HCEC 1CT (cell line): ENCODE data around the gene LAMA1.
A peak's percentile ranks its signal among the peaks of the same experiment; 100 is the strongest.

Source experiments
- DNase-seq: peaks from one replicate; pipeline ENCODE4 v3.0.0-alpha.2; 2017

The LAMA1 gene

DNA sequence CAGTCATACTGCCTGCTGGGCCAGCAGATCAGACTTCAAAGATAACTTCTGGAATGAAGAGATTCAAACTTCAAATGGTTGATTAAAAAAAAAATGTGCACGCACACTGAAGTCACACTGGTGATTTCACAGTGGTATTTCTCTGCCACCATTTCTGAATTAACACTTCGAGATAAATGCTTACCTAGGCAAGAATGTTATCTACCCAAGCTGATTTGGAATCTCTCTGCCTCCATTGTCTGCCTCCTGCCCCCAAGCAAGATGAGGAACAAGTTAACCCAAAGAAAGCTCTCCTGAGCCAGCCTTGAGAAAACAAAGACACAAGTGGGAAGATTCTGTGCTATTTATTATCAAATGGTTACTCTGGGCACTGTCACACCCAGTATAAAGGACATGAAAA, 6.5 kb downstream of the LAMA1 start:
- no peak for DNase-seq

DNA sequence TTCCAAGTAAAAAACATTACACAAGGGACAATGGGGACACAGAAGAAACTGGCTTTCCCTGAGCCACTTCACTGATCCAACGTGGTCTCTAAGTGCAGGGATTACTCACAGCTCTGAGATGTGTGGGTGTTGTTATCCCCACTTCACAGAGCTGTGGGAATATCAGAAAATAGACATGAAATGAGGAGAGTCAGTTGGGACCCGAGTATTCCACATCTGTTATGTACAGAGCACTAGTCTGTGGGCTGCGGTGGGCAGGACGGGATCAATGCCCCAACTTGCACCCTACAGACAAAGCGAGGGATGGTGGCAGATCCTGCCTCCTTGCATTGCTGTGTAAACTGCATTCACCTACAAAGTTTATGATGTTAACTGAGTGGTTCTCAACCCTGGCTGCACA, 11.7 kb downstream of the LAMA1 start:
- DNase-seq: no peak

DNA sequence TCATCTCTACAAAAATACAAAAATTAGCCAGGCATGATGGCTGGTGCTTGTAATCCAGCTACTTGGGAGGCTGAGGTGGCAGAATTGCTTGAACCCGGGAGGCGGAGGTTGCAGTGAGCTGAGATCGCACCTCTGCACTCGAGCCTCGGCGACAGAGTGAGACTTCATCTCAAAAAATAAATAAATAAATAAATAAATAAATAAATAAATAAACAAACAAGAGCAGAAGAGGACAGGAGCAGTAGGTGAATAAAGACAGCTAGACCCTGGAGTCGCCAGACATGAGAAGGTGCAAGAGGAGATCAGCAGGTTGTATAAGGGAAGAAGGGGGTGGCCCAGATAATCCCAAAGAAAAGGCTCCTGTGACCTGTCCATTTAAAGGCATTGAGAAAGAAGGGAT, 12.3 kb downstream of the LAMA1 start:
- no peak for DNase-seq

DNA sequence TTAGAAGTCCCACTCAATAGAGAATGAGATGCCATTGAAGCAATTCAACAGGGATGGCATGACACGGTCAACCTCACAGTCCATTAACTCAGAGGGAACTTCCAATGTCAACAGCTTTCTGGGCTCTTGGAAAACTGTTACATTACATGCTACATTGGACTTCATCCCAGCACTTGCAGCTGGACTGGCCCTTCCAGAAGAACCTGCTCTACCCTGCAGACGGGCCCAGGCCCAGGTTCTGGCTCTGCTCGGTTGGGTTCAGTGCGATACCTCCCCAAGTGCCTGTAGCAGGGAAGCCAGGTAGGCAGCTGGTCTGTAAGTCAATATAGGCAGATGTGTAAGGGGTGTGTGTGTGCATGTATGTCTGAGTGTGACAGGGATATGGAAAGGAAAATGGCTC, 12.9 kb downstream of the LAMA1 start:
- DNase-seq: no peak

DNA sequence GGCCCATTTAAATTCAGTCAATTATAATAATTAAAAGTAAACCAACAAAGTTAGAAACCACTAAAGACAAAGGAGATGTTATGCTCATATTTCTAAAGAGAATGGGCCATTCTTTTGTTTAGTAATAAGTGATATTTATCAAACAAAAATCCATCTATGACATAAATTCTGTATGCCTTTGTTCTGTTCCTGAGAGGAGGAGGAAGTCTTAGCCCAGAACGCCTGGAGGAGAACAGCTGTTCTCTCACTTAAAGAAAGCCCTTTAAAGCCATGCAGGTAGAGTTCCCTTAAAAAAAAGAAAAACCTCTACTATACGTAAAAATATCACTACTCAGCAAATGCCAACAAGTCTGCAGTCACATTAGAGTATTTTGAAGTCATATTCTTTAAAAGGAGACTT, 15.5 kb downstream of the LAMA1 start:
- no peak for DNase-seq

DNA sequence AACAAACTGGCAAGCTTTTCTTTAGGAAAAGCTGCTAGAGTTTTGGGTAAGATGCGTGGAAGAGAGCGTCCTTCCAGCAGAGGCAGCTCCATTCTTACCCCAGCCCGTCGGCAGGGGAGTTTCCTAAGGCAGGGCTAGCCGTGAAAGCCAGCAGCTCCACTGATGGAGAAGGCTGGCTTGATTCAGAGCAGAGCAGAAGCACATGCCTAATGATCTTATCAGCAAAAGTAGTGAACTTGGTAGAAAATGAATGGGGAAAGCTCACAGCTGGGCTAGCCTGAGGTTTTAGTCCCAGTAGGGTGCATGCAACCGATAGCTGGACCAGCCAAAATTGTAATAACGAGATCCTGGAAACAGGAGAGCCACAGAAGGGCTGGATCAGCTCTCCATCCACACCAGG, 20.8 kb downstream of the LAMA1 start:
- DNase-seq: no peak

GRCh38 chr18:7094427-7094826, 23.2 kb downstream of the LAMA1 start:
- DNase-seq: no peak

DNA sequence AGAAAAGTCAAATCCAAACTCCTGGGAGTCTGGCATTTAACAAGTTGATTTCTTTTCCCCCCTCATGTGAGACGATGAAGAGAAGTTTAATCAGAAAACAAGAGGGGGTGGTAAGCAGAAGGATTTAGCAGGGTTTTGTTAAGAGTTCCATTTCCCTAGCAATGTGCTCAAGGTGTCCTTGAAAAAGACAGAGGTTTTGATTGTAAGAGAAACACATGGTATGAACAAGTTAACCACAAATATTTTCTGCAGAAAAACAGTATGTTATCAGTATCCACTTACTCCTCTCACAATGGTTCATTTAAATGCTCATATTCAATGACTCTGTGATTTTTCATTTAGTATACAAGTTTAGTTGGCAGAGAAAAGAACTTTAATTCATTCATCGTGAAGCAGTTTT, 26.8 kb downstream of the LAMA1 start:
- DNase-seq: no peak

GRCh38 chr18:7089369-7089768, 28.2 kb downstream of the LAMA1 start:
- no peak for DNase-seq

- peak; percentile 72 for DNase-seq
These were observed 33.2 kb downstream of the LAMA1 start for GRCh38 chr18:7084080-7085065.

DNA sequence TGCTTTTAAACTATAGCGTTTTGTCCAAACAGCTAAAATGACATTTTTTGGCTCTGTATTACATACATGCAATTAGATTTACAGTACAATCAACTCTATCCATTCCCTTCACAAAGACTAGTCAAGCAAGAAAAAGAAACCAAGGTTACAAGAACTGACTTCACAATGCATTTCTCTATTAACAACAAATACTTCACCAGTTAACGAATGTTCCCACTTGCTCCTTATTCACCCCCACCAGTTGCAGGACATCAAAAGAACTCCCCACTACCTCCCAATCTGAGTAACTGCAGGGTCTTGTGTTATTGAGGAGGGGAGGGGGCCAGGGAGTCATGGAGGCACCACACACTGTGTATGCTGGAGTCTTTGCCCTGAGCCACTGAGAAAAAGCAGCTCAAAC, 34.9 kb downstream of the LAMA1 start:
- DNase-seq: no peak

GRCh38 chr18:7079231-7079630, 38.4 kb downstream of the LAMA1 start:
- no peak for DNase-seq

DNA sequence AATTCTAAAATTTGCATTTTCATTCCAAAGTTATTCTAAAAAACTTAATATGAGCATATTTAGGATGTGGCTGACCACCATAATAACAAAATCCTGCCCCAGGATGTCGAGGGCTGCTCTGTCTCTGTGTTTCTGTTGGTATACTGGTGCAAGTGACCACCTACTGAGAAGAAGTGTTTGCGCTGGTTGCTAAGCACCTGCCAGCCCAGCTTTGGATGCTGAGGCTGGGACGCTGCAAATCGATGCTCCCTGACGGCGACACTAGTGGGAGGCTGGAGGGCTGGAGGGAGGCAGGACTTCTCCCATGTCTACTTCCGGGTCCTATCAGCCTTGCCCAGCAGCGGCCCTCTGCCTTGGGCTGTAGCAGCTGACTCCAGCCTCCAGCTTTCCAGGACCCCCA, 45.0 kb downstream of the LAMA1 start:
- DNase-seq: no peak

GRCh38 chr18:7071600-7071999, 46.0 kb downstream of the LAMA1 start:
- no peak for DNase-seq

- no peak for DNase-seq
These were observed 47.1 kb downstream of the LAMA1 start for GRCh38 chr18:7070466-7070865.

DNA sequence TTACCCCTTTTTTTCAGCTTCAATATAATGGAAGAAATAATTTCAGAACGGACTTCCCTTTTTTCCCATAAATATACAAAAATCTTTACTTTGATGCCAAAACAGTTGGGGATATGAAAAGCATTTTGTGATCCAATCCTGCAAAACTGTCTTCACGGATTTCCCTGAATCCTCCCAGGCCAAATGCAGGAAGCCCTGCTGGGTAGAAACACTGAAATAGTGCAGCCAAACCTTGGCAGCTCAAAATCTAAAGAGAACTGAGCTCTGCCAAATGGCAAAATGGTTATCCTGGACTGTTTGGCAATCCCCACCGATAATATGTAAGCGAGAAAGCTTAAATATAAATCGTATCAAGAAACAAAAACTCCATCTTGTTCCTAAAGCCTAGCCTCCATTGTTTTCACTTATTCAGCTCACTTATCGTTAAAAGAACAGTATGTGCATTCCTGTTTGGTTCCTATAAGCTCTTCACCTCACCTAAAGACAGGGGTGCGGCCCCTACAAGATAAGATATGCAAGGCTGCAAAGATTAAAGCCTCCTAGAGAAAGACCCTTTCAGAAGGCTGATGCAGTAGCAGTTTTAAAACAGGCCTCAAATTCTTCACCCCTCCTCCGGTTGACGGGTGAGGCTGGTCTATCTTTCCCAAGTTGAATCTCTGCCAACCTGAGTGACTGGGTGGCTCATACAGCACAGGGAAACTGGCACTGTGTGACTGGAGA, 48.6 kb downstream of the LAMA1 start:
- no peak for DNase-seq

GRCh38 chr18:7066965-7067555, 50.5 kb downstream of the LAMA1 start:
- DNase-seq: peak; percentile 3

DNA sequence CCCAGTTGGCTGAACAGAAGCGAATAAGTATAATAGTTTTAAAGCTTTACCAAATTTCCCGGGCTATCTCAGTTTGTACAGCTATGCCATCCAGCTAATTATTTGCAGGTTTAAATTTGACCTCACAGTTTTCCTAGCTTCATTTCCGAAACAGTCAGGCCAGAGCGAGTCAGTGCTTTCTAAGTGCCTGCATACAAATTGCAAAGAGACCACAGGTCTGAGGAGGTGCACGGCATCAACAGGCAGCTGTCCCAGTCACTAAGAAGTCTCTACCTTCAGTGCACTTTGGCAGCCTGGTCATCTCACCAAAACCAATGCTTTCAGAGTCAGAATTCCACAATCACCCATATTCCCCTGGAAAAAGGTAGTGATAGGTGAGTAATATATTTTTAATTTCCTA, 51.9 kb downstream of the LAMA1 start:
- DNase-seq: no peak

DNA sequence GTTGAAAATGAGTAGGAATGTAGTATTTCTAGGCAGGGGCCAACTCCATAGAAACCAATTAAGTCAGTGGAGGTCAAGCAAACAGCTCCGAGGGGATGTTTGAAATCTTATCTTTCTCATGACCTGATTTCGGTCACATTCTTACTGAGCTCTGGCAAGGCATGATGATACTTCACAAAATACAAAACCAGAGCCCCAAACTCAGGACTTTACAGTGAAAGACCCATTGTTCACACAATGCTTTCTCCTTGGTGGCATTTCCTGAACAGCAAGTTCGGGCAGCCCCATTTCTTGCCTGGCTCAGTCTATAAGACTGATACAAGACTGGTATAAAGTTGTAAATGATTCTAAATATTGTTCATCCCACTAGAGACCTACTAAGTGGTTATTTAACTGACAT, 53.3 kb downstream of the LAMA1 start:
- no peak for DNase-seq

DNA sequence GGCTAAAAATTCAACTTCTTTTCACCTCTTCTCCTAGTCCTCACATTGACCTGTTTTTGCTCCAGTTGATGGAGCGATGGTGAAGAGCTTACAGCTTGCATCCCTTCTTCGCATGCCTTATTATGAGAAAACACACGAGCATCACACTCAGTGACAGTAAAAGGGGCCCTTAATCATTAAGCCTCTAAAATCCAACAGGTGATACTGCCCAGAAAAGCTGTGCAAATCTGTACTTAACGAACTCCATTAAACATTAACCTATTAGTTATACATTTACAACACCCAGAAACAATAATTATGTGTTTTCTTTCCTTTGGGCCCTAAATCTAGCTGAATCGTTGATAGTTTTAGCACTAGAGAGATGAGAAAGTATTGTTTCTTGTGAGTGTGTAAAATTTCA, 54.8 kb downstream of the LAMA1 start:
- no peak for DNase-seq

DNA sequence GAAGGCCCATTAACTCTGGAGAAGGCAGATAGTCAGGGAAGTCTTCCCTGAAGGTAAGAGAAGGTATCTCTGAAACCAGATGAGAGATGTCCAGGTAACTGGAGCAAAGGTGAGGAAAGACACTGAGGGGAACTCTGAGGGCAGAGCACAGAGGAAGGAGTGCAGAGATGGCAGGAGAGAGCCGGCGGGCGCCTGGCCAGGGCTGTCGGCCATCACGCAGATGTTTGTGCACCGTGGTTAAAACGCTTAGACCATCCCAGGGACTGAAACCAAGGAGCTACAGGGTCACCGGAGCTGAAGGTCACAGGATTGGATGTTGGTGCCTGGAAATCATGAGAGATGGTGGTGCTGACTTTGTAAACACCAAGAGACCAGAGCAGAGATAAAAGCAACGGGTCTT, 55.4 kb downstream of the LAMA1 start:
- DNase-seq: no peak

DNA sequence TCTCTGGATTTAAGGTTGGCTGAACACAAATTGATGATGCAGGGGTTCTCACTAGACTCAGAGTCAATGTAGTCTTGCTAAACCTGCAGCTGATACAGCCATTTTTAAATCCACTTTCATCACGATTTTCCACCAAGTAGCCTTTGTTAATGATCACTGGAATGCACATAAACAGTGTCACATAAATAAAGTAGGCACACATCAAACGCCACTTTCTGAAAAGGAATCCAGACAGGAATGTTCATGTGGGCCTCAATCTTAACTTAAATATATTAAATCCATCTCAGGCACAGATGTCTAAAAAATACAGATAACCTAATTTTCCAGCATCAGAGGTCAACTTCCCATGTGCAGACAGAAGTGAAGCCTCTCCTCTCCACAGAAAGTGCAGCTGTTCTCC, 58.3 kb downstream of the LAMA1 start:
- no peak for DNase-seq

- no peak for DNase-seq
These were observed 61.6 kb downstream of the LAMA1 start for GRCh38 chr18:7056026-7056425.

- no peak for DNase-seq
These were observed 67.6 kb downstream of the LAMA1 start for GRCh38 chr18:7049951-7050350.
